CD4-positive, alpha-beta T cell (primary cell): ENCODE results near the gene TRIM46. TPM values are rescaled to one million over a fixed set of nuclear protein-coding genes. Genes with fewer than 3 reads are reported as not detected.
"Not testable (repeated sequence)": the region's sequence is repeated elsewhere in the genome, so short reads cannot be mapped to it uniquely, and the experiment has no call there.

ENCODE experiments used
- ATAC-seq: fragments of 200-7000 bp; cut with Tn5 transposase; one replicate; pipeline ENCODE4 v1.10.0; 2022; ENCODE audit warnings: mild to moderate bottlenecking; ENCODE audit not compliant: poor library complexity
- CTCF ChIA-PET: fragments of 350-600 bp; sonication (Branson Sonifier 250); formaldehyde crosslinking; loops from one replicate; lab custom pipeline; 2021; ENCODE audit warnings: antibody characterized with exemption, inconsistent platforms; lab: Charles Lee
- POLR2A ChIA-PET: fragments of 350-600 bp; sonication (Branson Sonifier 250); formaldehyde crosslinking; loops from one replicate; lab custom pipeline; 2021; ENCODE audit warnings: antibody characterized with exemption, inconsistent platforms; lab: Charles Lee
- DNase-seq, 14 experiments: peaks; one replicate each; pipeline ENCODE4 v3.0.0-alpha.2; 2013 to 2020; ENCODE audit warnings: mixed read lengths in 2 of 14
- H3K27ac ChIP-seq, 2 donors: one replicate each; pipeline versions ENCODE4 v1.5.1 to v1.7.0; 2013; ENCODE audit warnings: low read length in 2 of 2, low read depth in 1 of 2, mild to moderate bottlenecking in 1 of 2
- H3K27me3 ChIP-seq, 2 experiments: 1 replicate in 1 of 2; 2 replicates in 1 of 2; pipeline versions ENCODE4 v1.6.1 to v1.7.0; 2013; ENCODE audit warnings: low read length in 2 of 2, control low read depth in 1 of 2, mild to moderate bottlenecking in 1 of 2, moderate library complexity in 1 of 2; ENCODE audit not compliant: insufficient read depth in 2 of 2, control insufficient read depth in 1 of 2
- H3K36me3 ChIP-seq: one replicate; pipeline ENCODE4 v1.6.1; 2013; ENCODE audit warnings: low read length, control low read depth; ENCODE audit not compliant: insufficient read depth
- H3K4me1 ChIP-seq: one replicate; pipeline ENCODE4 v1.6.1; 2013; ENCODE audit warnings: low read length, control low read depth; ENCODE audit not compliant: insufficient read depth
- H3K4me3 ChIP-seq: one replicate; pipeline ENCODE4 v1.5.1; 2013; ENCODE audit warnings: mild to moderate bottlenecking, low read length, moderate library complexity
- H3K9me3 ChIP-seq, 2 experiments: 1 replicate in 1 of 2; 2 replicates in 1 of 2; pipeline versions ENCODE4 v1.6.1 to v1.7.0; 2013; ENCODE audit warnings: low read length in 2 of 2, mild to moderate bottlenecking in 2 of 2, control low read depth in 1 of 2, moderate library complexity in 1 of 2; ENCODE audit not compliant: control insufficient read depth in 1 of 2, insufficient read depth in 1 of 2
- H3K27ac Mint-ChIP-seq: one replicate; pipeline ENCODE4 v1.8.0; 2020; ENCODE audit warnings: mixed read lengths
- H3K27me3 Mint-ChIP-seq: one replicate; pipeline ENCODE4 v1.8.0; 2021; ENCODE audit warnings: mixed read lengths
- H3K36me3 Mint-ChIP-seq: one replicate; pipeline ENCODE4 v1.8.0; 2021; ENCODE audit warnings: low read depth, mixed read lengths
- H3K4me1 Mint-ChIP-seq: one replicate; pipeline ENCODE4 v1.8.0; 2021; ENCODE audit warnings: low read depth, mixed read lengths
- H3K4me3 Mint-ChIP-seq: one replicate; pipeline ENCODE4 v1.8.0; 2020; ENCODE audit warnings: mild to moderate bottlenecking, mixed read lengths
- H3K9me3 Mint-ChIP-seq: one replicate; pipeline ENCODE4 v1.8.0; 2020; ENCODE audit warnings: mixed read lengths
- CTCF ChIP-seq: fragments of 200-600 bp; IDR thresholded peaks from one replicate; pipeline ENCODE4 v1.8.0; 2022; ENCODE audit warnings: antibody characterized with exemption, mild to moderate bottlenecking
- intact Hi-C, 2 experiments: fragments of 100-400 bp; cut with DNase I in 1 of 2; cut with micrococcal nuclease in 1 of 2; formaldehyde crosslinking; loops; one replicate each; pipeline versions ENCODE4 v1.15.1 to v1.9.0; 2023 to 2025; cut with DNase I, micrococcal nuclease
- total RNA-seq, 174 experiments: library from RNA in 2 of 174; stranded (reverse) in 2 of 174; gene quantifications; one replicate each; pipeline ENCODE4 v1.2.3 and lab custom pipeline; 2021 to 2026

The TRIM46 gene
- total RNA-seq, 2 experiments from 2014 or later: 2.9 to 3.0 TPM

DNA sequence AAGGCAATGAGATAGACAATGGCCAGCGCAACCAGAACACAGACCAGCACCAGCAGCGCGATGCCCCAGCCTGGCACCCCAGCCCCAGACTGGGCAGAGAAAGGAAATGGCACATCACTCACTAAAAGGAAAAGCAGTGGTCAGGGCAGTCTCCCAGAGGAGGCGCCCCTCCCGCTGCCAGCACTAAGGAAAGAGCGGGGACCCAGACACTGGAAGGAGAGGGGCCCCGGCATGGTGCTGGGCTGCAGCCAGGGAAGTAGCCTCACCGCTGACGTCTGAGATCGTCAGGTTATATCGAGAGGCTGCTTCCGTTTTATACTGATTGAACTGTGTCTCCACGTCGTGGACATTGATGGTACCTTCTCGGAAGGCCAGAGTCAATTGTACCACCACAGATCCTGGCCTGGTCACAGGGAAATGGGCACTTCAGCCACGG is 13.8 kb downstream of the TRIM46 start:
- CTCF ChIA-PET: no interaction called here

DNA sequence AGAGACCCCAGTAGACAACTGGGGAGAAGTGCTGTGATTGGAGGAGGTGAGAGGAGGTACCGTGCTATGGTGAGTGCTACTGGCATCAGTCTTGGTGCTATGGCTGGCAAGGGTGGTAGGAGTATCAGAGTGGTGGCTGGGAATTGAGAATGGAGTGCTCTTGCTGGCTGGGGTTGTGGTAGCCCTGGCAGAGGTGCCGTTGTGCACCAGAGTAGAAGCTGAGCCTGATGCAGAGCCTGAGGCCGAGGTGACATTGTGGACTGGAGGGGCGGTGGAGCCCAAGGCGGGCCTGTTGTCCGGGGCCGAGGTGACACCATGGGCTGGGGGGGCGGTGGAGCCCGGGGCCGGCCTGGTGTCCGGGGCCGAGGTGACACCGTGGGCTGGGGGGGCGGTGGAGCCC is 14.6 kb downstream of the TRIM46 start:
- CTCF ChIA-PET: no interaction called here
- no peak for TF ChIP-seq CTCF
- peaks cover 15% of the 10 kb centered on the region for H3K4me1 ChIP-seq
- Mint-ChIP-seq H3K36me3 (peaks cover 4% of the 10 kb centered on the region), H3K27me3 (no peaks in the 10 kb centered on the region), H3K4me3 (no peak overlapping the region), H3K4me1 (peaks cover 17% of the 10 kb centered on the region), H3K9me3 (no peaks in the 10 kb centered on the region), H3K27ac (no peak overlapping the region)
- no peak for DNase-seq
- intact Hi-C loops: no loop called here
- H3K4me3 ChIP-seq: no peak overlapping the region
- no peak overlapping the region for H3K27ac ChIP-seq
- POLR2A ChIA-PET: no interaction called here
- H3K9me3 ChIP-seq: no peaks in the 10 kb centered on the region
- H3K27me3 ChIP-seq: no peaks in the 10 kb centered on the region
- peaks cover 5% of the 10 kb centered on the region for H3K36me3 ChIP-seq
- ATAC-seq: no peak

More for the DNA sequence above, 13.8 kb downstream of the TRIM46 start:
- Histone ChIP-seq H3K27me3 (no peaks in the 10 kb centered on the region), H3K4me3 (no peak overlapping the region), H3K36me3 (peaks cover 6% of the 10 kb centered on the region), H3K4me1 (peaks cover 7% of the 10 kb centered on the region), H3K27ac (no peak overlapping the region), H3K9me3 (no peaks in the 10 kb centered on the region)
- peaks cover 8% of the 10 kb centered on the region for H3K36me3 Mint-ChIP-seq
- no peak for DNase-seq
- no peak overlapping the region for H3K27ac Mint-ChIP-seq
- no peaks in the 10 kb centered on the region for H3K27me3 Mint-ChIP-seq
- peaks cover 10% of the 10 kb centered on the region for H3K4me1 Mint-ChIP-seq
- TF ChIP-seq CTCF: no peak
- intact Hi-C loops: no loop called here
- POLR2A ChIA-PET: no interaction called here
- no peak for ATAC-seq
- peak overlapping the region; percentile 11 for H3K4me3 Mint-ChIP-seq
- no peaks in the 10 kb centered on the region for H3K9me3 Mint-ChIP-seq

DNA sequence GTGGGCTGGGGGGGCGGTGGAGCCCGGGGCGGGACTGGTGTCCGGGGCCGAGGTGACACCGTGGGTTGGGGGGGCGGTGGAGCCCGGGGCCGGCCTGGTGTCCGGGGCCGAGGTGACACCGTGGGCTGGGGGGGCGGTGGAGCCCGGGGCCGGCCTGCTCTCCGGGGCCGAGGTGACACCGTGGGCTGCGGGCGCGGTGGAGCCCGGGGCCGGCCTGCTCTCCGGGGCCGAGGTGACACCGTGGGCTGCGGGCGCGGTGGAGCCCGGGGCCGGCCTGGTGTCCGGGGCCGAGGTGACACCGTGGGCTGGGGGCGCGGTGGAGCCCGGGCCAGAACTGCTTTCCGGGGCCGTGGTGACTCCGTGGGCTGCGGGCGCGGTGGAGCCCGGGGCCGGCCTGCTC is 16.3 kb downstream of the TRIM46 start:
- H3K4me3 ChIP-seq, CTCF ChIA-PET, H3K27ac ChIP-seq, ATAC-seq, H3K27me3 Mint-ChIP-seq, H3K36me3 Mint-ChIP-seq, H3K27me3 ChIP-seq, H3K9me3 ChIP-seq, H3K36me3 ChIP-seq, H3K4me3 Mint-ChIP-seq, POLR2A ChIA-PET, DNase-seq, H3K9me3 Mint-ChIP-seq, H3K27ac Mint-ChIP-seq: not testable (repeated sequence)
- intact Hi-C loops: loop anchor here (5.0 kb wide), 2 partner anchors 37 to 583 kb away; partner anchors contain the start of gene ADAR (in 1 of the 2)
- H3K4me1 Mint-ChIP-seq: peaks cover 33% of the 10 kb centered on the region
- H3K4me1 ChIP-seq: peaks cover 31% of the 10 kb centered on the region

DNA sequence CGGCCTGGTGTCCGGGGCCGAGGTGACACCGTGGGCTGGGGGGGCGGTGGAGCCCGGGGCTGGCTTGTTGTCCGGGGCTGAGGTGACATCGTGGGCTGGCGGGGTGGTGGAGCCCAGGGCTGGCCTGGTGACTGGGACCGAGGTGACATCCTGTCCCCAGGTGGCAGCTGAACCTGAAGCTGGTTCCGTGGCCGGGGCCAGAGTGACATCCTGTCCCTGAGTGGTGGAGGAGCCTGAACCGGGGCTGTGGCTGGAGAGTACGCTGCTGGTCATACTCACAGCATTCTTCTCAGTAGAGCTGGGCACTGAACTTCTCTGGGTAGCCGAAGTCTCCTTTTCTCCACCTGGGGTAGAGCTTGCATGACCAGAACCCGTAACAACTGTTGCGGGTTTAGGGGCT is 18.3 kb downstream of the TRIM46 start:
- ATAC-seq (no peak), DNase-seq (no peak)
- ChIA-PET CTCF (interaction anchor here (3.6 kb wide), 1 partner anchor 36 kb away, joined by 23 read pairs; no protein-coding TSS in a partner anchor), POLR2A (interaction anchor here (1.0 to 3.6 kb wide), 2 partner anchors 15 to 17 kb away, joined by 4 to 18 read pairs; partner anchors contain the start of gene MTX1)
- Histone ChIP-seq H3K4me1 (peaks cover 38% of the 10 kb centered on the region), H3K27ac (no peak overlapping the region), H3K9me3 (no peaks in the 10 kb centered on the region), H3K36me3 (no peaks in the 10 kb centered on the region), H3K4me3 (no peak overlapping the region), H3K27me3 (no peaks in the 10 kb centered on the region)
- H3K27me3 Mint-ChIP-seq: no peaks in the 10 kb centered on the region
- peak overlapping the region; percentile 8 for H3K4me3 Mint-ChIP-seq
- no peak for TF ChIP-seq CTCF
- H3K9me3 Mint-ChIP-seq: no peaks in the 10 kb centered on the region
- intact Hi-C loops: loop anchor here (5.0 kb wide), 2 partner anchors 35 to 585 kb away; partner anchors contain the start of gene ADAR (in 1 of the 2)
- no peak overlapping the region for H3K27ac Mint-ChIP-seq
- H3K4me1 Mint-ChIP-seq: peaks cover 33% of the 10 kb centered on the region
- H3K36me3 Mint-ChIP-seq: peaks cover 5% of the 10 kb centered on the region
